CD4-positive, alpha-beta T cell (primary cell): ENCODE data around the gene DENND1B. TPM values are rescaled to one million over a fixed set of nuclear protein-coding genes. Genes with fewer than 3 reads are reported as not detected.

Experiments used
- ATAC-seq: fragments of 200-7000 bp; cut with Tn5 transposase; one replicate; pipeline ENCODE4 v1.10.0; 2022; ENCODE audit warnings: mild to moderate bottlenecking; ENCODE audit not compliant: poor library complexity
- CTCF ChIA-PET: fragments of 350-600 bp; sonication (Branson Sonifier 250); formaldehyde crosslinking; loops from one replicate; lab custom pipeline; 2021; ENCODE audit warnings: antibody characterized with exemption, inconsistent platforms; lab: Charles Lee
- POLR2A ChIA-PET: fragments of 350-600 bp; sonication (Branson Sonifier 250); formaldehyde crosslinking; loops from one replicate; lab custom pipeline; 2021; ENCODE audit warnings: antibody characterized with exemption, inconsistent platforms; lab: Charles Lee
- DNase-seq, 14 experiments: peaks; one replicate each; pipeline ENCODE4 v3.0.0-alpha.2; 2013 to 2020; ENCODE audit warnings: mixed read lengths in 2 of 14
- H3K27ac ChIP-seq, 2 donors: one replicate each; pipeline versions ENCODE4 v1.5.1 to v1.7.0; 2013; ENCODE audit warnings: low read length in 2 of 2, low read depth in 1 of 2, mild to moderate bottlenecking in 1 of 2
- H3K27me3 ChIP-seq, 2 experiments: 1 replicate in 1 of 2; 2 replicates in 1 of 2; pipeline versions ENCODE4 v1.6.1 to v1.7.0; 2013; ENCODE audit warnings: low read length in 2 of 2, control low read depth in 1 of 2, mild to moderate bottlenecking in 1 of 2, moderate library complexity in 1 of 2; ENCODE audit not compliant: insufficient read depth in 2 of 2, control insufficient read depth in 1 of 2
- H3K36me3 ChIP-seq: one replicate; pipeline ENCODE4 v1.6.1; 2013; ENCODE audit warnings: low read length, control low read depth; ENCODE audit not compliant: insufficient read depth
- H3K4me1 ChIP-seq: one replicate; pipeline ENCODE4 v1.6.1; 2013; ENCODE audit warnings: low read length, control low read depth; ENCODE audit not compliant: insufficient read depth
- H3K4me3 ChIP-seq: one replicate; pipeline ENCODE4 v1.5.1; 2013; ENCODE audit warnings: mild to moderate bottlenecking, low read length, moderate library complexity
- H3K9me3 ChIP-seq, 2 experiments: 1 replicate in 1 of 2; 2 replicates in 1 of 2; pipeline versions ENCODE4 v1.6.1 to v1.7.0; 2013; ENCODE audit warnings: low read length in 2 of 2, mild to moderate bottlenecking in 2 of 2, control low read depth in 1 of 2, moderate library complexity in 1 of 2; ENCODE audit not compliant: control insufficient read depth in 1 of 2, insufficient read depth in 1 of 2
- H3K27ac Mint-ChIP-seq: one replicate; pipeline ENCODE4 v1.8.0; 2020; ENCODE audit warnings: mixed read lengths
- H3K27me3 Mint-ChIP-seq: one replicate; pipeline ENCODE4 v1.8.0; 2021; ENCODE audit warnings: mixed read lengths
- H3K36me3 Mint-ChIP-seq: one replicate; pipeline ENCODE4 v1.8.0; 2021; ENCODE audit warnings: low read depth, mixed read lengths
- H3K4me1 Mint-ChIP-seq: one replicate; pipeline ENCODE4 v1.8.0; 2021; ENCODE audit warnings: low read depth, mixed read lengths
- H3K4me3 Mint-ChIP-seq: one replicate; pipeline ENCODE4 v1.8.0; 2020; ENCODE audit warnings: mild to moderate bottlenecking, mixed read lengths
- H3K9me3 Mint-ChIP-seq: one replicate; pipeline ENCODE4 v1.8.0; 2020; ENCODE audit warnings: mixed read lengths
- intact Hi-C, 2 experiments: fragments of 100-400 bp; cut with DNase I in 1 of 2; cut with micrococcal nuclease in 1 of 2; formaldehyde crosslinking; loops; one replicate each; pipeline versions ENCODE4 v1.15.1 to v1.9.0; 2023 to 2025; cut with DNase I, micrococcal nuclease
- total RNA-seq, 174 experiments: library from RNA in 2 of 174; stranded (reverse) in 2 of 174; gene quantifications; one replicate each; pipeline ENCODE4 v1.2.3 and lab custom pipeline; 2021 to 2026
- TF ChIP-seq, protein P1 (sequence below): fragments of 200-600 bp; IDR thresholded peaks from one replicate; pipeline ENCODE4 v1.8.0; 2022; ENCODE audit warnings: antibody characterized with exemption, mild to moderate bottlenecking

Gene DENND1B
- total RNA-seq, 2 experiments from 2014 or later = 23.9 to 26.5 TPM

- intact Hi-C loops = no loop called here
- no peak overlapping the region for H3K27ac ChIP-seq
- Mint-ChIP-seq H3K27ac (no peak overlapping the region), H3K4me3 (no peak overlapping the region), H3K4me1 (peaks cover 28% of the 10 kb centered on the region), H3K36me3 (peaks cover 19% of the 10 kb centered on the region), H3K27me3 (no peaks in the 10 kb centered on the region), H3K9me3 (no peaks in the 10 kb centered on the region)
- ChIA-PET POLR2A (no interaction called here), CTCF (no interaction called here)
- no peaks in the 10 kb centered on the region for H3K4me1 ChIP-seq
- H3K27me3 ChIP-seq = no peaks in the 10 kb centered on the region
- no peak for DNase-seq
- no peak for ATAC-seq
- TF ChIP-seq, protein P1, sequence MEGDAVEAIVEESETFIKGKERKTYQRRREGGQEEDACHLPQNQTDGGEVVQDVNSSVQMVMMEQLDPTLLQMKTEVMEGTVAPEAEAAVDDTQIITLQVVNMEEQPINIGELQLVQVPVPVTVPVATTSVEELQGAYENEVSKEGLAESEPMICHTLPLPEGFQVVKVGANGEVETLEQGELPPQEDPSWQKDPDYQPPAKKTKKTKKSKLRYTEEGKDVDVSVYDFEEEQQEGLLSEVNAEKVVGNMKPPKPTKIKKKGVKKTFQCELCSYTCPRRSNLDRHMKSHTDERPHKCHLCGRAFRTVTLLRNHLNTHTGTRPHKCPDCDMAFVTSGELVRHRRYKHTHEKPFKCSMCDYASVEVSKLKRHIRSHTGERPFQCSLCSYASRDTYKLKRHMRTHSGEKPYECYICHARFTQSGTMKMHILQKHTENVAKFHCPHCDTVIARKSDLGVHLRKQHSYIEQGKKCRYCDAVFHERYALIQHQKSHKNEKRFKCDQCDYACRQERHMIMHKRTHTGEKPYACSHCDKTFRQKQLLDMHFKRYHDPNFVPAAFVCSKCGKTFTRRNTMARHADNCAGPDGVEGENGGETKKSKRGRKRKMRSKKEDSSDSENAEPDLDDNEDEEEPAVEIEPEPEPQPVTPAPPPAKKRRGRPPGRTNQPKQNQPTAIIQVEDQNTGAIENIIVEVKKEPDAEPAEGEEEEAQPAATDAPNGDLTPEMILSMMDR = no peak
- H3K36me3 ChIP-seq = no peaks in the 10 kb centered on the region
- H3K9me3 ChIP-seq = no peaks in the 10 kb centered on the region
- no peak overlapping the region for H3K4me3 ChIP-seq
Observed at GRCh38 chr1:197673292-197673691, 102.0 kb downstream of the DENND1B start.

GRCh38 chr1:197672347-197672746 lies 102.9 kb downstream of the DENND1B start:
- no peaks in the 10 kb centered on the region for H3K4me1 ChIP-seq
- CTCF ChIA-PET = no interaction called here
- intact Hi-C loops = no loop called here
- H3K27ac ChIP-seq = no peak overlapping the region
- no peak for ATAC-seq
- Mint-ChIP-seq H3K27ac (no peak overlapping the region), H3K36me3 (peaks cover 19% of the 10 kb centered on the region), H3K9me3 (no peaks in the 10 kb centered on the region), H3K27me3 (no peaks in the 10 kb centered on the region), H3K4me3 (no peak overlapping the region), H3K4me1 (peaks cover 20% of the 10 kb centered on the region)
- H3K9me3 ChIP-seq = no peaks in the 10 kb centered on the region
- POLR2A ChIA-PET = no interaction called here
- H3K4me3 ChIP-seq = no peak overlapping the region
- no peaks in the 10 kb centered on the region for H3K27me3 ChIP-seq
- no peak for DNase-seq
- no peaks in the 10 kb centered on the region for H3K36me3 ChIP-seq
- TF ChIP-seq, protein P1 = no peak

GRCh38 chr1:197671920-197672319 lies 103.4 kb downstream of the DENND1B start:
- Histone ChIP-seq H3K36me3 (no peaks in the 10 kb centered on the region), H3K4me1 (no peaks in the 10 kb centered on the region), H3K27me3 (no peaks in the 10 kb centered on the region), H3K27ac (no peak overlapping the region), H3K9me3 (no peaks in the 10 kb centered on the region), H3K4me3 (no peak overlapping the region)
- DNase-seq = no peak
- ATAC-seq = no peak
- Mint-ChIP-seq H3K36me3 (peaks cover 19% of the 10 kb centered on the region), H3K9me3 (no peaks in the 10 kb centered on the region), H3K4me3 (no peak overlapping the region), H3K27me3 (no peaks in the 10 kb centered on the region), H3K4me1 (peaks cover 16% of the 10 kb centered on the region), H3K27ac (no peak overlapping the region)
- CTCF ChIA-PET = no interaction called here
- POLR2A ChIA-PET = no interaction called here
- TF ChIP-seq, protein P1 = no peak
- intact Hi-C loops = no loop called here
